Measurements from ENCODE around the gene USP24. TPM values are rescaled to one million over a fixed set of nuclear protein-coding genes. Genes with fewer than 3 reads are reported as not detected.

Gene USP24
- total RNA-seq, 1 donor from 2014 or later = 35.8 TPM

DNA sequence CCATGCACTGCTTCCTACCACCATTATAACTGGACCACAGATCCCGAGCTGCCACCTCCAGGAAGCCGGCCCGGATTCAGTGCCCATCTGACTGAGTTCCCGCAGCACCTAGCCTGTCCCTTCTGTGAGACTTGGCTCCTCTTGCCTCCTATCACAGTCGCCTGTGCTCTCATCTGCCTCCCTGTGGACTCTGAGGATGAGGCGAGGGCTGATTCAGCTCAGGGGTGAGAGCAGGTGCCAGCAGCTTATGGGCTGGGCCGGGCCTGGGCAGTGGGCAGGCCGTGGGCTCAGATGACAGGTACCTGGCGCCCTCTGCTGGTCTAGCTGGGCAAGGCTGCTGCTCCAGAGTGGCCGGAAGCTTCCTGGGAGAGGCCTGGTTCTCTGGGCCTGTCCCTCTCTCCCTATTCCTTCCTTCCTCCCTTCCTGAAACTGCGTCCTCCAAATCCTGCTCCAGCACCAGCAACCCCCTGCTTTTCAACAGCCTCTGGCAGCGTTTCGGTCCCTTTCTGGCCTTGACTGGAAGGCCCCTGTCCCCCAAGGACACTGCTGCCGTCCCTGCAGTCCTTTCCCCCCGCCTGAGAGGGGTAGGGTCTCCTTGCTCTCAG, 193.1 kb downstream of the USP24 start:
- H3K27me3 ChIP-seq = no peaks in the 10 kb centered on the region
- H3K4me1 ChIP-seq = no peaks in the 10 kb centered on the region
- H3K36me3 ChIP-seq = no peaks in the 10 kb centered on the region
- H3K27ac ChIP-seq = no peak overlapping the region
- H3K9me3 ChIP-seq = no peaks in the 10 kb centered on the region
- intact Hi-C loops (cut with DNase I) = no loop called here
- H3K4me3 ChIP-seq = no peak overlapping the region
- no peak for DNase-seq (ENCODE audit: extremely low spot score in 2 of 2)
- TF ChIP-seq, protein P1, sequence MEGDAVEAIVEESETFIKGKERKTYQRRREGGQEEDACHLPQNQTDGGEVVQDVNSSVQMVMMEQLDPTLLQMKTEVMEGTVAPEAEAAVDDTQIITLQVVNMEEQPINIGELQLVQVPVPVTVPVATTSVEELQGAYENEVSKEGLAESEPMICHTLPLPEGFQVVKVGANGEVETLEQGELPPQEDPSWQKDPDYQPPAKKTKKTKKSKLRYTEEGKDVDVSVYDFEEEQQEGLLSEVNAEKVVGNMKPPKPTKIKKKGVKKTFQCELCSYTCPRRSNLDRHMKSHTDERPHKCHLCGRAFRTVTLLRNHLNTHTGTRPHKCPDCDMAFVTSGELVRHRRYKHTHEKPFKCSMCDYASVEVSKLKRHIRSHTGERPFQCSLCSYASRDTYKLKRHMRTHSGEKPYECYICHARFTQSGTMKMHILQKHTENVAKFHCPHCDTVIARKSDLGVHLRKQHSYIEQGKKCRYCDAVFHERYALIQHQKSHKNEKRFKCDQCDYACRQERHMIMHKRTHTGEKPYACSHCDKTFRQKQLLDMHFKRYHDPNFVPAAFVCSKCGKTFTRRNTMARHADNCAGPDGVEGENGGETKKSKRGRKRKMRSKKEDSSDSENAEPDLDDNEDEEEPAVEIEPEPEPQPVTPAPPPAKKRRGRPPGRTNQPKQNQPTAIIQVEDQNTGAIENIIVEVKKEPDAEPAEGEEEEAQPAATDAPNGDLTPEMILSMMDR (IDR thresholded peaks at IDR 0.05) = peak; percentile 37 to 71 (median 51)
- TF ChIP-seq POLR2AphosphoS5 (IDR thresholded peaks at IDR 0.05; ENCODE audit: insufficient read depth in 1 of 2, low read depth in 1 of 2) = no peak

DNA sequence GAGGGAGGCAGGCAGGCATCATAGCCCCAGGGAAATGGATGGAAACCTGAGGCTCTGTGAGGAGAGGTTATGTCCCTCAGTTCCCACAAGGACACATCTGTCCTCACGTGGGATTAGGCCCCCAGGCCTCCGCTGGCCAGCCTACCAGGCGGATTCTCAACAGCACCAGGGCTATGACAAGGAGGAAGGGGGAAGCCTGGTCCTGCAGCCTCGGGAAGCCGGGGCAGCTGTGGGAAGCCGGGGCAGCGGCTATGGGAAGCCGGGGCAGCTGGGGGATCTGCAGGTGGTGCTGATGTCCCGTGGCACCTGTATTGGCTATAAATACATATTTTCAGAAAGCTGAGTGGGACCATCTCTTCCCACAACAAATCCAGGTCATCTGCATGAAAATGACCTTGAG, 196.8 kb downstream of the USP24 start:
- no peak overlapping the region for H3K27ac ChIP-seq
- intact Hi-C loops (cut with DNase I) = no loop called here
- no peaks in the 10 kb centered on the region for H3K27me3 ChIP-seq
- no peak for DNase-seq (ENCODE audit: extremely low spot score in 2 of 2)
- no peaks in the 10 kb centered on the region for H3K36me3 ChIP-seq
- H3K9me3 ChIP-seq = no peaks in the 10 kb centered on the region
- no peak for TF ChIP-seq POLR2A (IDR thresholded peaks at IDR 0.05)
- TF ChIP-seq, protein P1 (IDR thresholded peaks at IDR 0.05) = no peak
- TF ChIP-seq POLR2AphosphoS5 (IDR thresholded peaks at IDR 0.05; ENCODE audit: insufficient read depth in 1 of 2, low read depth in 1 of 2) = no peak
- H3K4me3 ChIP-seq = no peak overlapping the region
- H3K4me1 ChIP-seq = no peaks in the 10 kb centered on the region

Small RNA genes within 50 kb of the gene (microRNA-seq; reads per million reads assigned to microRNA genes)
- not detected for gene MIR4422 (ENCODE audit: borderline number of aligned reads, borderline replicate concordance)

Small RNA genes within 50 kb of the gene (small RNA-seq; reads per million reads assigned to genes)
- gene MIR4422 = not detected

Other genes starting within 250 kb of the USP24 start
- gene TMEM61, start 234.7 kb downstream of the USP24 start, total RNA-seq = 3.4 TPM
- gene BSND, start 216.4 kb downstream of the USP24 start, total RNA-seq = not detected
- gene PCSK9, start 175.8 kb downstream of the USP24 start, total RNA-seq = 0.25 TPM